Keratinocyte (primary cell): ENCODE data around the gene QRICH1. TPM values are rescaled to one million over a fixed set of nuclear protein-coding genes. Genes with fewer than 3 reads are reported as not detected.

Experiments used
- DNase-seq: peaks from one replicate; pipeline ENCODE4 v3.0.0-alpha.2; 2011; ENCODE audit warnings: low read depth, missing footprints, low spot score
- FAIRE-seq: peaks from 2 replicates; lab custom pipeline; 2011; peaks lifted over from hg19 to GRCh38; lab: Jason Lieb, UNC
- H2AFZ ChIP-seq: 2 replicates; pipeline ENCODE4 v1.6.0; 2012; ENCODE audit warnings: low read length, control low read depth, inconsistent platforms; ENCODE audit not compliant: control insufficient read depth
- H3K27ac ChIP-seq: 2 replicates; pipeline ENCODE4 v1.5.1; 2011; ENCODE audit warnings: low read length; ENCODE audit not compliant: control insufficient read depth, insufficient read depth
- H3K27me3 ChIP-seq: 3 replicates; pipeline ENCODE4 v1.6.0; 2011; ENCODE audit warnings: low read length; ENCODE audit not compliant: control insufficient read depth, insufficient read depth; ENCODE audit errors: extremely low read depth
- H3K36me3 ChIP-seq, 2 experiments: 2 replicates in 1 of 2; 3 replicates in 1 of 2; pipeline ENCODE4 v1.5.1; 2011; ENCODE audit warnings: low read length in 2 of 2, mild to moderate bottlenecking in 1 of 2; ENCODE audit not compliant: control insufficient read depth in 2 of 2, insufficient read depth in 2 of 2; ENCODE audit errors: extremely low read depth in 1 of 2
- H3K4me1 ChIP-seq: 3 replicates; pipeline ENCODE4 v1.5.1; 2011; ENCODE audit warnings: low read length; ENCODE audit not compliant: control insufficient read depth, insufficient read depth; ENCODE audit errors: extremely low read depth
- H3K4me2 ChIP-seq: 3 replicates; pipeline ENCODE4 v1.6.0; 2011; ENCODE audit warnings: low read depth, low read length; ENCODE audit not compliant: control insufficient read depth, insufficient read depth; ENCODE audit errors: extremely low read depth
- H3K4me3 ChIP-seq, 3 experiments: fragments of 200-600 bp in 1 of 3; sonication (generic) in 1 of 3; 2 replicates in 2 of 3; 3 replicates in 1 of 3; pipeline ENCODE4 v1.5.1; 2011 to 2016; ENCODE audit warnings: low read length in 3 of 3, mild to moderate bottlenecking in 3 of 3, control low read depth in 2 of 3, inconsistent platforms in 1 of 3, low read depth in 1 of 3, mixed read lengths in 1 of 3, mixed run types in 1 of 3, moderate library complexity in 1 of 3; ENCODE audit not compliant: control insufficient read depth in 2 of 3, insufficient read depth in 2 of 3; ENCODE audit errors: extremely low read depth in 1 of 3
- H3K79me2 ChIP-seq: 2 replicates; pipeline ENCODE4 v1.6.0; 2012; ENCODE audit warnings: low read length; ENCODE audit not compliant: control insufficient read depth, insufficient read depth
- H3K9ac ChIP-seq: 3 replicates; pipeline ENCODE4 v1.6.0; 2011; ENCODE audit warnings: low read length; ENCODE audit not compliant: control insufficient read depth, insufficient read depth; ENCODE audit errors: extremely low read depth
- H3K9me1 ChIP-seq: 3 replicates; pipeline ENCODE4 v1.6.0; 2011; ENCODE audit warnings: low read length; ENCODE audit not compliant: control insufficient read depth, insufficient read depth; ENCODE audit errors: extremely low read depth
- H3K9me3 ChIP-seq: 2 replicates; pipeline ENCODE4 v1.5.1; 2012; ENCODE audit warnings: low read depth, low read length; ENCODE audit not compliant: control insufficient read depth
- H4K20me1 ChIP-seq: 3 replicates; pipeline ENCODE4 v1.6.0; 2011; ENCODE audit warnings: low read length; ENCODE audit not compliant: control insufficient read depth, insufficient read depth; ENCODE audit errors: extremely low read depth
- EZH2 ChIP-seq: IDR thresholded peaks from one replicate; pipeline ENCODE4 v1.6.1; 2012; ENCODE audit warnings: inconsistent platforms, mild to moderate bottlenecking, low read length, moderate library complexity
- dilution Hi-C: fragments of 300-500 bp; cut with MboI; formaldehyde crosslinking; loops from one replicate; pipeline ENCODE4 v1.7.0; 2020; ENCODE audit warnings: low sequenced_read_pairs; ENCODE audit not compliant: extremely low pct_ligation_motif_present
- polyA plus RNA-seq, 5 experiments: library from polyadenylated mRNA; depleted of rRNA in 3 of 5; stranded (reverse) in 3 of 5; stranded (forward) in 1 of 5; unstranded in 1 of 5; fragments of >200 nt; gene quantifications; 1 replicate in 1 of 5; 2 replicates in 3 of 5; 3 replicates in 1 of 5; pipeline versions ENCODE4 v1.2.1 to v1.2.3, GENCODE V29; 2011 to 2012; ENCODE audit warnings: missing spikeins in 2 of 5, low read depth in 1 of 5, low replicate concordance in 1 of 5
- TF ChIP-seq, protein P1 (sequence below), 3 experiments: IDR thresholded peaks in 1 of 3; conservative IDR thresholded peaks in 1 of 3; optimal IDR thresholded peaks in 1 of 3; 2 replicates in 2 of 3; 3 replicates in 1 of 3; pipeline versions ENCODE3 to v1.5.1; 2011; ENCODE audit warnings: low read length in 3 of 3, mild to moderate bottlenecking in 3 of 3, moderate library complexity in 2 of 3, control low read depth in 1 of 3, inconsistent platforms in 1 of 3; ENCODE audit not compliant: insufficient read depth in 2 of 3; ENCODE audit errors: extremely low read depth in 1 of 3

The QRICH1 gene
- polyA plus RNA-seq, 1 donor (not counting 4 experiments of a cell fraction or from before 2014, with no cell fraction given) = 60.4 TPM

DNA sequence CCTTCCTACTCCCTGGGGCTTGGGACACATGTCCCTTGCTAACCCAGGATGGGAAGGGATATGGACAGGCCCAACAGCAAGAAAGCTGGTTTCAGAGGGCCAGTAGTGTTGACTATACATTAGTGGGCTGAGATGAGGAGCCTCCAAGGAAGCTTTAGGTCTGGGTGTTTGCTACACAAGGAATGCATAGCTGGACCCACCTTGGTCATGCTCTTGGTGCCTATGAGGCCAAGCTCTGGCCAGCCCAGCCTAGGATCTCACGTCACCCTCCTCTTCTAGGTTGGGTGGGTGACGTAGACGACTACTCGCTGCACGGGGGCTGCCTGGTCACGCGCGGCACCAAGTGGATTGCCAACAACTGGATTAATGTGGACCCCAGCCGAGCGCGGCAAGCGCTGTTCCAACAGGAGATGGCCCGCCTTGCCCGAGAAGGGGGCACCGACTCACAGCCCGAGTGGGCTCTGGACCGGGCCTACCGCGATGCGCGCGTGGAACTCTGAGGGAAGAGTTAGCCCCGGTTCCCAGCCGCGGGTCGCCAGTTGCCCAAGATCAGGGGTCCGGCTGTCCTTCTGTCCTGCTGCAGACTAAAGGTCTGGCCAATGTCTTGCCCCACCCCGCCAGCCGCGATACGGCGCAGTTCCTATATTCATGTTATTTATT lies 87.3 kb downstream of the QRICH1 start:
- no peak for TF ChIP-seq EZH2
- TF ChIP-seq, protein P1, sequence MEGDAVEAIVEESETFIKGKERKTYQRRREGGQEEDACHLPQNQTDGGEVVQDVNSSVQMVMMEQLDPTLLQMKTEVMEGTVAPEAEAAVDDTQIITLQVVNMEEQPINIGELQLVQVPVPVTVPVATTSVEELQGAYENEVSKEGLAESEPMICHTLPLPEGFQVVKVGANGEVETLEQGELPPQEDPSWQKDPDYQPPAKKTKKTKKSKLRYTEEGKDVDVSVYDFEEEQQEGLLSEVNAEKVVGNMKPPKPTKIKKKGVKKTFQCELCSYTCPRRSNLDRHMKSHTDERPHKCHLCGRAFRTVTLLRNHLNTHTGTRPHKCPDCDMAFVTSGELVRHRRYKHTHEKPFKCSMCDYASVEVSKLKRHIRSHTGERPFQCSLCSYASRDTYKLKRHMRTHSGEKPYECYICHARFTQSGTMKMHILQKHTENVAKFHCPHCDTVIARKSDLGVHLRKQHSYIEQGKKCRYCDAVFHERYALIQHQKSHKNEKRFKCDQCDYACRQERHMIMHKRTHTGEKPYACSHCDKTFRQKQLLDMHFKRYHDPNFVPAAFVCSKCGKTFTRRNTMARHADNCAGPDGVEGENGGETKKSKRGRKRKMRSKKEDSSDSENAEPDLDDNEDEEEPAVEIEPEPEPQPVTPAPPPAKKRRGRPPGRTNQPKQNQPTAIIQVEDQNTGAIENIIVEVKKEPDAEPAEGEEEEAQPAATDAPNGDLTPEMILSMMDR (optimal IDR thresholded peaks at IDR 0.05 in 1 of 3, IDR thresholded peaks at IDR 0.05 in 1 of 3, conservative IDR thresholded peaks at IDR 0.05 in 1 of 3; ENCODE audit: extremely low read depth in 1 of 3, insufficient read depth in 2 of 3, low read length in 3 of 3) = no peak
- no peaks in the 10 kb centered on the region for H3K27me3 ChIP-seq
- peak overlapping the region; percentile 97 for H3K4me2 ChIP-seq
- H3K4me3 ChIP-seq = peak overlapping the region; percentile 63 to 94 (median 91)
- FAIRE-seq (peak; percentile 34), DNase-seq (no peak)
- no peaks in the 10 kb centered on the region for H4K20me1 ChIP-seq
- no peaks in the 10 kb centered on the region for H3K9me3 ChIP-seq
- H3K79me2 ChIP-seq = peaks cover 26% of the 10 kb centered on the region
- peaks cover 7% of the 10 kb centered on the region for H3K9me1 ChIP-seq
- peaks cover 14% of the 10 kb centered on the region for H3K4me1 ChIP-seq
- H2AFZ ChIP-seq = peak overlapping the region; percentile 94
- H3K27ac ChIP-seq = peak overlapping the region; percentile 93
- dilution Hi-C loops = no loop called here
- H3K36me3 ChIP-seq = peaks cover 0 to 3% of the 10 kb centered on the region in 2 experiments
- H3K9ac ChIP-seq = peak overlapping the region; percentile 98

DNA sequence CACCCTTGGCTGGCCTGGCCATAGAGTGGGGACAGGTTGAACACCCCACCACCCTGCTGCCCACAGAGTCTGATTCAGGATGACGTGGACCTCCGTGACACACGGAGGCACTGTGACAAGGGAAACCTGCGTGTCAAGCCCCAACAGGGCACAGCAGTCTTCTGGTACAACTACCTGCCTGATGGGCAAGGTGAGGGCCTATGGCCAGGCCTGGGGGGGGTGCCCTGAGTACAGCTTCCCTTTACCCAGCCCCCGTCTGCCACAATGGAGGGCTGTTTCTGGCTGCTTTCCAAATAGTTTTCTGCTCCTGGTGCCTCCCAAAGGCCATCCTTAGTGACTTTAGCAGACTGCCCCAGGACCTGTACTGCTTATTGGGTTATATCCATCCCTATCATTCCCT lies 87.9 kb downstream of the QRICH1 start:
- H3K4me1 ChIP-seq = peaks cover 14% of the 10 kb centered on the region
- dilution Hi-C loops = no loop called here
- H3K4me3 ChIP-seq = peak overlapping the region in 1 of 3 experiments; percentile 91
- no peaks in the 10 kb centered on the region for H4K20me1 ChIP-seq
- peak overlapping the region; percentile 97 for H3K4me2 ChIP-seq
- no peaks in the 10 kb centered on the region for H3K36me3 ChIP-seq
- no peak overlapping the region for H3K27ac ChIP-seq
- no peaks in the 10 kb centered on the region for H3K9me3 ChIP-seq
- H2AFZ ChIP-seq = no peak overlapping the region
- H3K27me3 ChIP-seq = no peaks in the 10 kb centered on the region
- FAIRE-seq (no peak), DNase-seq (no peak)
- H3K9ac ChIP-seq = no peak overlapping the region
- TF ChIP-seq EZH2 = no peak
- TF ChIP-seq, protein P1 (optimal IDR thresholded peaks at IDR 0.05 in 1 of 3, IDR thresholded peaks at IDR 0.05 in 1 of 3, conservative IDR thresholded peaks at IDR 0.05 in 1 of 3; ENCODE audit: extremely low read depth in 1 of 3, insufficient read depth in 2 of 3, low read length in 3 of 3) = no peak
- peaks cover 7% of the 10 kb centered on the region for H3K9me1 ChIP-seq
- H3K79me2 ChIP-seq = peaks cover 21% of the 10 kb centered on the region
